AG09319 (cell line): ENCODE measurements around the gene RNF19B.

Experiments
- DNase-seq: peaks from one replicate; pipeline ENCODE4 v3.0.0-alpha.2; 2010; ENCODE audit warnings: low read depth; ENCODE audit errors: extremely low read depth
- TF ChIP-seq, protein P1 (sequence below): IDR thresholded peaks from 2 replicates; pipeline ENCODE4 v1.5.1; 2011; ENCODE audit warnings: low read depth, mild to moderate bottlenecking, inconsistent platforms, low read length, moderate library complexity

Gene RNF19B

DNA sequence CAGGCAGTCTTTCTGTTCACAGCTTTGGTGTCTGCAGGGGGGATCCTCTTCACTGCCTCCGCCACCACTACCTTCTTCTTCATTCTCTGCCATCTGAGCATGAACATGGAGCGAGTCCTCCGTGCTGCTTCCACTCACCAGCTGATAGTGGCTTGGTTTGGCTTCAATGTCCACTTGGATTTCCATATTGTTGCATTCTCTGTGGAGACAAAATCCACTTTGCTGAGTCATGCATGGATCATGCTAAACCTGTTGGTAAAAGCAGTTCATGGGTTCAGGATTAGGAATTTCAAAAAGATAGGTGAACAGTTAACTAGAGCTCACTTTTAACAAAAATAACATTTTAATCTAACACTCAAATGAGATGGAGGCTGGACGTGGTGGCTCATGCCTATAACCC is 27.5 kb downstream of the RNF19B start:
- no peak for DNase-seq
- TF ChIP-seq, protein P1, sequence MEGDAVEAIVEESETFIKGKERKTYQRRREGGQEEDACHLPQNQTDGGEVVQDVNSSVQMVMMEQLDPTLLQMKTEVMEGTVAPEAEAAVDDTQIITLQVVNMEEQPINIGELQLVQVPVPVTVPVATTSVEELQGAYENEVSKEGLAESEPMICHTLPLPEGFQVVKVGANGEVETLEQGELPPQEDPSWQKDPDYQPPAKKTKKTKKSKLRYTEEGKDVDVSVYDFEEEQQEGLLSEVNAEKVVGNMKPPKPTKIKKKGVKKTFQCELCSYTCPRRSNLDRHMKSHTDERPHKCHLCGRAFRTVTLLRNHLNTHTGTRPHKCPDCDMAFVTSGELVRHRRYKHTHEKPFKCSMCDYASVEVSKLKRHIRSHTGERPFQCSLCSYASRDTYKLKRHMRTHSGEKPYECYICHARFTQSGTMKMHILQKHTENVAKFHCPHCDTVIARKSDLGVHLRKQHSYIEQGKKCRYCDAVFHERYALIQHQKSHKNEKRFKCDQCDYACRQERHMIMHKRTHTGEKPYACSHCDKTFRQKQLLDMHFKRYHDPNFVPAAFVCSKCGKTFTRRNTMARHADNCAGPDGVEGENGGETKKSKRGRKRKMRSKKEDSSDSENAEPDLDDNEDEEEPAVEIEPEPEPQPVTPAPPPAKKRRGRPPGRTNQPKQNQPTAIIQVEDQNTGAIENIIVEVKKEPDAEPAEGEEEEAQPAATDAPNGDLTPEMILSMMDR: no peak

DNA sequence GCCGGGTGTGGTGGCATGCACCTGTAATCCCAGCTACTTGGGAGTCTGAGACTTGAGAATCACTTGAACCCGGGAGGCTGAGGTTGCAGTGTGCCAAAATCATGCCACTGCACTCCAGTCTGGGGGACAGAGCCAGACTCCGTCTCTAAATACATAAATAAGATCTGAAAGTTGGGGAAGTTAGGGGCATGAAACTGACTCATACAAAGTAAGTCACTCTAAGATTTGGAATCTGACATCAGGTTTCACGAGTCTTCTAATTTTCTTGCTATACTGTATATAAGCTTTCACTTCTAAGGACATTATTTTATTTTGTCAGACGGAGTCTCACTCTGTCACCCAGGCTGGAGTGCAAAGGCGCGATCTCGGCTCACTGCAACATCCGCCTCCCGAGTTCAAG is 30.1 kb downstream of the RNF19B start:
- TF ChIP-seq, protein P1: no peak
- no peak for DNase-seq

DNA sequence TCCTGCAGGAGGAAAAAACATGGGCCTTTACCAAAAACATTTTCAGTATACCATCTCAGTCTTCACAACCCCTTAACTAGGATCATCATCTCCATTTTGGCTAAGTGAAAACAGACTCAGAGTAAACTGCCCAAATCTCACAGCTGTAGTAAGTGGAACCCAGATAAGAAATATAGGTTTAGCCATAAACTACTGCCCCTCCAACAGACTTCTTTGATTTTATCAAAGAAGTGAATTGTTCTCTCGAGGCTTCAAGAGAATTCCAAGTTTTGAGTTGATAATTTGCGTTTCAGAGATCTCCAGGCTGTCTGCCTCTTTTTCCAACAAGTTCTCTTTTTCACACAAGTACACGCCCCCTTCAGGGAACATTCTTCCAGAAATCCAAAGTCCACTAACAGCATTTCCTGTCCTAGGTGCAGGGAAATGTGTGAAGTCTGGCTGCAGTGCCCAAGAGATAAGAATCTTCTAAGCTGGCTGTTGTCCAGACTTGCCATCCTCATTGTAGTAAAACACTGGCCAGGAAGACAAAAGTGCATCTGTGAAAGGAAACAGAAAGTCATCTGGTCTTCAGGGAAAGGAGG is 30.8 kb downstream of the RNF19B start:
- TF ChIP-seq, protein P1: no peak
- no peak for DNase-seq

DNA sequence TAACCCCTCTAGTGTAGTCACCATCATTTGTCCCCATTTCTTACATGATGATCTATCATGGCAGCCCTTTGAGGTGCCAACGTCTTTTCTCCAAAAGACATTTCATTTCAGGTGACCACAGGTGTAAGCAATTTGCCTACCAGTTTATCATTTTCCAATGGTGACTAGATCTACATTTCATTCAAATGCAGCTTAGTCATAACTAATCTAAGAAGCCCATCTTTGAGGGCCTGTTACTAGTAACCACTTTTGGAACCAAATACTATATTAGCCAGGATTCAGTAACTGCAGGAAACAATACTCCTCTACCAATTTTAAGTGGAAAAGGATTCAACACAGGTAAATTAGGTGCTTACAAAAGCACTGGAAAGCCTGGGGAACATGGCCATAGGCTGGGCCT is 32.8 kb downstream of the RNF19B start:
- no peak for DNase-seq

DNA sequence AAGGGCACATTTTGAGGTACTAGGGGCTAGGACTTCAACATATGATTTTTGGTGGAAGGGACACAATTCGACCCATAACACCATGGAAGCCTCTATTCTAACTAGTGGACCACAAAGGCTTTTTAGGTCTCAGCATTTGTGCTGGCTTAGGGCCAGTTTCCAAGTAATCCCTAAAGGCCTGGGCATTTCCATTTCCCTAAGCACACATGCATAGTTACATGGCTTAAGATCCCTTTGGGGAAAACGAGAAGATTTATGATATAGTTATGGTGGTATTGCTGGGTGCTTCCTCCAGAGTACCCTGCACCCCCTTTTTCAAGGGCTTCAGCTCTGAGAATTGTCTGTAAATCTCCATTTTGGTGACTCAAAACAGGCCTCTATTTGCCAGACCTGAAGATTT is 35.2 kb downstream of the RNF19B start:
- TF ChIP-seq, protein P1: no peak
- DNase-seq: no peak

More for the DNA sequence above, 32.8 kb downstream of the RNF19B start:
- TF ChIP-seq, protein P1: no peak

DNA sequence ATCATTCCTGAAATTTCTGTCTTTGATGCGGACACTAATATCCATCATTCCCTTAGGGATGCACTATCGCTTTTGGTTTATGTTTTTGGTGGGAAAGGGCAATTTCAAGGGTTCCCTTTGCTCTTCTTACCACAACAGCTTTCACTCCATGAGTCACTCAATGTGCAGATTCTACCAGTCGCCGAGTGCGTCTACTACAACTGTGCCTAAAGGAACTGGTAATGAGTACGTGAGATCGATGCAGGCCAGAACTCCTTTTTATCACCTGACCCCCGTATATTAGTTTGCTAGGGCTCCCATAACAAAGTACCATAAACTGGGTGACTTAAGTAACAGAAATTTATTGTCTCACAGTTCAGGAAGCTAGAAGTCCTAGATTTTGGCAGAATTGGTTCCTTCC is 35.9 kb downstream of the RNF19B start:
- TF ChIP-seq, protein P1: no peak
- no peak for DNase-seq

DNA sequence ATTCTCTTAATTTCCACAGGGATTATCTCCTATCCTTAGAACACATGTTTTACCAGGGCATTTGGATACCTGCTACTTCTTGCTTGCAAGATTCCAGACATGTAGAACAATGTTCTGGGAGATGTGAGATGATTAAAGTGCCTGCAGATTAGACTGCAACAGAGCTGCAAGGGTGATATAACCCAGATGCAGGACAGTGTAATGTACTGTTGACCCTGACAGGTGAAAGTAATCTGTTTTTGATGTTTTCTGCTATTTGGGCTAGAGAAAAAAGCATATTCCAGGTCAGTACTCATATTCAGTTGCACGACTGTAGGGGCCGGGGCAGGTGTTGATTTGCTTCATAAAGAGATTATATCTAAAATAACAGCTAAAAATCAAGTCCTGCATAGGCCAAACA is 36.3 kb downstream of the RNF19B start:
- DNase-seq: no peak
- TF ChIP-seq, protein P1: no peak
